Measurements from ENCODE around the gene LAMA1.
"Not testable (repeated sequence)": the region's sequence is repeated elsewhere in the genome, so short reads cannot be mapped to it uniquely, and the experiment has no call there.

LAMA1 gene

GRCh38 chr18:7117390-7118355 lies at the start of gene LAMA1:
LAMA1 (minus strand) TSS chr18:7117797; CDS start chr18:7117720, 77 bp downstream.
- DNase-seq (ENCODE audit: low spot score) = no peak

- no peak for DNase-seq (ENCODE audit: low spot score)
Measured at GRCh38 chr18:7165846-7166393, 48.3 kb upstream of the LAMA1 start.

DNA sequence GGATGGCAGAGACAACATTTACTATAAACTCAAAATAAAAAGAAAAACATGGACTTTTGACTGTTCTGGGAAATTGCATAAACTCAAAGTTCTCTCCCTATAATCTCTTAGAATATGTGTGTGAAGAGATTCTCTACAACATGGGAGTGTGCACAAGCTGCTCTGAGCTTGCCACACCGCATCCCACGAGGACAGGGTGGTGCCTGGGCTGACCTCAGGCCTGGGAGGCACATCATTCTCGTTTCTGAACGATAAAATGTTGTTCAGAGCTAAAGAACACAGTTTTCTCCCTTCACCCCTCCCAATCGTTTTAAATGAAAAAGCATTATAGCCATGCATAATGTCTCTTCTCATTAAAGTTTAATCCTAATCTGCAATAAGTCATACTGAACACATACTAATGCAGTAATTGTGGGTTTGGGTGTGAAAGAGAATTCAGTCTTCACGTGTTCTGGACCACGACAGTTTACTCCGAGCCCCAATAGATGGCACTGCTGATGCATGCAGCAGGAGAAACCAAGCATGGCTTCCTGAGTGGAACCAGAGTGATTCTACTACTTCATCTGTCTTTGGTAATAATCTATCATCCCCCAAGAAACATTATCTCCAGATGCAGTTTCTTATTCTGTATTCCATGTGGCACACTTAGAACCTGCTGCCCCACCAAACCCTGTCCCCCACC lies 46.9 kb upstream of the LAMA1 start:
- DNase-seq (ENCODE audit: low spot score) = no peak

DNA sequence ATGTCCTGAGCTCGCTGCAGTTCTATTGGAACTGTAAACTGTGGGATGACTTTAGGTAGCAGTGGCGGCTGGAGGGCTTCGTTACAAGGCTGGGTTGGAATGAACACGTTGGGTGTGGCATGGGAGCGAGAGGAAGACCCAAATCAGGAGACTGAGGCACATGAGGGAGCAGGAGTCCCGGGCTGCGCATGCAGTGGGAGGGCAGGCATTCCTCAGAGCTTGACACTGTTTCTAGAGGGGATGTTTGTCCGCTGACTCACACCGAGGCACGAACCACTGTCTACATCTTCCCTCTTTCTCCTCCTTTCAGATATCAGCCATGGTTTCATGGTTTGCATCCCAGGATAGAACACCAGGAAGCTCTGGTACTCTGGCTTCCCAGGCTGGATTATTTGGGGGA lies 40.6 kb upstream of the LAMA1 start:
- DNase-seq (ENCODE audit: low spot score) = peak; percentile 11

DNA sequence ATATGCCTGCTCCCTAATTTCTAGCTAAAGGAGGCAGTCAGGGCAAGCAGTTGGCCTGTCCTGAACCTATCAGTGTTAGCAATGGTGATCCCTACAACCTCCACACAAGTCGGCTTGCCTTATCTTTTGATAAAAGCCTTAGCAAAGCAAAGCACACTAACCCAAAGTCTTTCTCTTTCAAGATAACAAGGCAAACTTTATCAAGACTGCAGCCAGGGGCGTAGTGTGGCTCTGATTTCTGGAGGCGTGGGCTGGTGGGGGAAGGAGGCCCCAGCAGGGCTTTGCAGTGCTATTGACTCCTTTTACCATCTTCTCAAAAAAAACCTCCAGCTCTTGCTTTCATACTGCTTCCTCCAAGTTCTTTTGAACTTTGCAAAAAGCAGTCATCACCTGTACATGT lies 40.2 kb upstream of the LAMA1 start:
- DNase-seq (ENCODE audit: low spot score) = no peak

GRCh38 chr18:7155887-7156286 lies 38.3 kb upstream of the LAMA1 start:
- no peak for DNase-seq (ENCODE audit: low spot score)

GRCh38 chr18:7155092-7155491 lies 37.5 kb upstream of the LAMA1 start:
- DNase-seq (ENCODE audit: low spot score) = no peak

GRCh38 chr18:7152440-7152839 lies 34.8 kb upstream of the LAMA1 start:
- DNase-seq (ENCODE audit: low spot score) = no peak

DNA sequence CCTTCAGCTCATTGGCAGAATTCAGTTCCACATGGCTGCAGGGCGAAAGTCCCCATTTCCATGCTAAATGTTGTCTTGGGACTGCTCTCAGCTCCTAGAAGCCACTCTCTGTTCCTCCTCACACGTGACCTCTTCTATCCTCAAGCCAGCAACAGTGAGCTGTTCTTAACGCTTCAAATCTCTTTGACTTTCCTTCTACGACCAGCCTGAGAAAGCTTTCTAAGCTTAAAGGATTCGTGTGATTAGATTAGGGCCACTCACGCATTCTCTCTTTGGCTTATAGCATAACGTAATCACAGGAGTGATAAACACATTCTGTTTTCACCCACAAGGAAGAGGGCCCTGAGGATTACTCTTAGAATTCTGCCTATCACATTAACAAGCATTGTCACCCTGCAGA lies 29.8 kb upstream of the LAMA1 start:
- DNase-seq (ENCODE audit: low spot score) = no peak

GRCh38 chr18:7146067-7146466 lies 28.5 kb upstream of the LAMA1 start:
- DNase-seq (ENCODE audit: low spot score) = no peak

DNA sequence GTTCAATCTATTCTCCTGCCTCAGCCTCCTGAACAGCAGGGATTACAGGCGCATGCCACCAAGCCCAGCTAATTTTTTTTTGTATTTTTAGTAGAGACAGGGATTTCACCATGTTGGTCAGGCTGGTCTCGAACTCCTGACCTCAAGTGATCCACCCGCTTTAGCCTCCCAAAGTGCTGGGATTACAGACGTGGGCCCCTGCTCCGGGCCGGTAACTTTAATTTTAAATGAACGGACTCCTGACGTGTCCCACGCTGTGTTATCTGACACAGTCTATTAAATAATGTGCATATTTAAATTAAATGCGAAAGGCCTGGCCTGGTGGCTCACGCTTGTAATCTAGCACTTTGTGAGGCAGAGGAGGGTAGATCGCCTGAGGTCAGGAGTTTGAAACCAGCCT lies 27.3 kb upstream of the LAMA1 start:
- DNase-seq (ENCODE audit: low spot score) = not testable (repeated sequence)

DNA sequence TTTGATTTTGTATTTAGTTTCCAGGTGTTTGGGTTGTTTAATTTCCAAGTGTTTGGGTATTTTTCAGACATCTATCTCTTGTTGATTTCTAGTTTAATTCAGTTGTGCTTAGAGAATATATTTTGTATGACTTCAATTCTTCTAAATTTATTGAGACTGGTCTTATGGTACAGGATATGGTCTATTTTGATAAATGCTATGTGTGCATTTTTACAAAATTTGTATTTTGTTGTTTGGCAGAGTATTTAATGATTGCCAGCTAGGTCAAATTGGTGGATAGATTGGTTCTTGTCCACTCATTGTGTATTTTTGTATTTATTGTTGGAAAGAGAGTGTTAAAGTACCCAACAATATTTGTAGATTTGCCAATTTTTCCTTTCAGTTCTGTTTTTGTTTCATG lies 23.7 kb upstream of the LAMA1 start:
- DNase-seq (ENCODE audit: low spot score) = no peak

- DNase-seq (ENCODE audit: low spot score) = no peak
Measured at GRCh38 chr18:7139409-7139808, 21.8 kb upstream of the LAMA1 start.

GRCh38 chr18:7133181-7133580 lies 15.6 kb upstream of the LAMA1 start:
- no peak for DNase-seq (ENCODE audit: low spot score)

DNA sequence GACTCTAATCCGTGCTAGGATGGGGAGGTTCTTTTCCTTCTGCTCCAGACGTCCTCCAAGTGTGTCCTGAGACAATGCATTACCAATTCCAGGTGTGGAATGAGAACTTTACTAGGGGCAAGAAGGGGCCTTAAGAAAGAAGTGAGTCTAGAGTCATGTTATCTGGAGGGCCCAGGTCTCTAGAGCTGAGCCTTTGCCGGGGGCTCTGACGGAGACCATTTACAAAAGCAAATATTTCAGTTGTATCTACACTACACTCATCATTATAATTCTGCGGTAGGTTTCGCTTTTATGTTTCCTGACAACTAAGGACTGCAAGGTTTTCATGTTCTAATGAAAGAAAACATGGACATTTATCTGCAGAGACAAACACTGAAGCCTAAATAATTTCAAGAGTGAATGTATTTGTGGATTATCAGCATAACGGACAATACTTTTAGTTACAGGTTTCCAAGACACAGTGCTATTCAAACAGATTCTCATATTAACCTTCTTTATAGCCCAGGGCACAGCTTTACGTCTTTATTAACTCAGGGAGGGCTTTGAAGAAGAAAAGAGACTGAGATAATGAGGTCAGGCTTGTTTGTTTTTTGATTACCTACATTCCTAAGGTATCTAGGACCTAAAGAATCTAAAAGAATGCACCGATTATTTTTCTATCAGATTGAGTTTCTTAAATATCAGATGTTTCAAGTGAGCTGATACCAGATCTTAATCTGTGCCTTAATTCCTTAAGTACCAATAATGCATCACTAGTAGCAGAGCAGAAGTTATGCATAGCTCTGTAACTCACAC lies 15.0 kb upstream of the LAMA1 start:
- DNase-seq (ENCODE audit: low spot score) = no peak

- DNase-seq (ENCODE audit: low spot score) = no peak
Measured at GRCh38 chr18:7122376-7122775, 4.8 kb upstream of the LAMA1 start.

GRCh38 chr18:7116792-7117389 lies 706 bp downstream of the LAMA1 start:
- no peak for DNase-seq (ENCODE audit: low spot score)

GRCh38 chr18:7116001-7116730 lies 1.4 kb downstream of the LAMA1 start:
- DNase-seq (ENCODE audit: low spot score) = no peak

GRCh38 chr18:7112936-7113335 lies 4.7 kb downstream of the LAMA1 start:
- DNase-seq (ENCODE audit: low spot score) = no peak

DNA sequence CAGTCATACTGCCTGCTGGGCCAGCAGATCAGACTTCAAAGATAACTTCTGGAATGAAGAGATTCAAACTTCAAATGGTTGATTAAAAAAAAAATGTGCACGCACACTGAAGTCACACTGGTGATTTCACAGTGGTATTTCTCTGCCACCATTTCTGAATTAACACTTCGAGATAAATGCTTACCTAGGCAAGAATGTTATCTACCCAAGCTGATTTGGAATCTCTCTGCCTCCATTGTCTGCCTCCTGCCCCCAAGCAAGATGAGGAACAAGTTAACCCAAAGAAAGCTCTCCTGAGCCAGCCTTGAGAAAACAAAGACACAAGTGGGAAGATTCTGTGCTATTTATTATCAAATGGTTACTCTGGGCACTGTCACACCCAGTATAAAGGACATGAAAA lies 6.5 kb downstream of the LAMA1 start:
- DNase-seq (ENCODE audit: low spot score) = no peak

DNA sequence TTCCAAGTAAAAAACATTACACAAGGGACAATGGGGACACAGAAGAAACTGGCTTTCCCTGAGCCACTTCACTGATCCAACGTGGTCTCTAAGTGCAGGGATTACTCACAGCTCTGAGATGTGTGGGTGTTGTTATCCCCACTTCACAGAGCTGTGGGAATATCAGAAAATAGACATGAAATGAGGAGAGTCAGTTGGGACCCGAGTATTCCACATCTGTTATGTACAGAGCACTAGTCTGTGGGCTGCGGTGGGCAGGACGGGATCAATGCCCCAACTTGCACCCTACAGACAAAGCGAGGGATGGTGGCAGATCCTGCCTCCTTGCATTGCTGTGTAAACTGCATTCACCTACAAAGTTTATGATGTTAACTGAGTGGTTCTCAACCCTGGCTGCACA lies 11.7 kb downstream of the LAMA1 start:
- no peak for DNase-seq (ENCODE audit: low spot score)
